B cell (primary cell): Measurements from ENCODE around the gene CHPT1. TPM values are rescaled to one million over a fixed set of nuclear protein-coding genes. Genes with fewer than 3 reads are reported as not detected.

ENCODE experiments used
- ATAC-seq: fragments of 200-7000 bp; cut with Tn5 transposase; one replicate; pipeline ENCODE4 v1.10.0; 2021; ENCODE audit warnings: low read depth, mild to moderate bottlenecking, moderate number of reproducible peaks, moderate library complexity
- CTCF ChIA-PET: fragments of 350-600 bp; sonication (Branson Sonifier 250); formaldehyde crosslinking; loops from one replicate; lab custom pipeline; 2021; ENCODE audit warnings: antibody characterized with exemption, inconsistent platforms; lab: Charles Lee
- POLR2A ChIA-PET: fragments of 350-600 bp; sonication (Branson Sonifier 250); formaldehyde crosslinking; loops from one replicate; lab custom pipeline; 2021; ENCODE audit warnings: antibody characterized with exemption; lab: Charles Lee
- DNase-seq: peaks from one replicate; pipeline ENCODE4 v3.0.0; 2013
- H2AFZ ChIP-seq: 2 replicates; pipeline ENCODE4 v1.6.1; 2012; ENCODE audit warnings: mild to moderate bottlenecking, low read depth, low read length; ENCODE audit not compliant: insufficient read depth, poor library complexity, severe bottlenecking
- H3K27ac ChIP-seq, 2 donors: 1 replicate in 1 of 2; 2 replicates in 1 of 2; pipeline ENCODE4 v1.5.1; 2012 to 2013; ENCODE audit warnings: low read length in 2 of 2, mild to moderate bottlenecking in 2 of 2, moderate library complexity in 1 of 2
- H3K27me3 ChIP-seq, 4 experiments: fragments of 200-600 bp in 1 of 4; sonication (generic) in 1 of 4; replicated peaks in 1 of 4; 1 replicate in 2 of 4; 2 replicates in 2 of 4; pipeline versions ENCODE4 v1.6.1 to v1.7.0; 2013 to 2016; ENCODE audit warnings: low read length in 3 of 4, mild to moderate bottlenecking in 2 of 4, mixed read lengths in 1 of 4, moderate library complexity in 1 of 4; ENCODE audit not compliant: insufficient read depth in 4 of 4, control insufficient read depth in 3 of 4; ENCODE audit errors: control extremely low read depth in 1 of 4
- H3K36me3 ChIP-seq, 2 experiments: replicated peaks in 1 of 2; 1 replicate in 1 of 2; 2 replicates in 1 of 2; pipeline versions ENCODE4 v1.6.1 to v1.7.1; 2013; ENCODE audit warnings: low read length in 1 of 2; ENCODE audit not compliant: insufficient read depth in 2 of 2, control insufficient read depth in 1 of 2; ENCODE audit errors: control extremely low read depth in 1 of 2, extremely low read depth in 1 of 2
- H3K4me1 ChIP-seq, 2 donors: fragments of 200-600 bp in 1 of 2; sonication (generic) in 1 of 2; 1 replicate in 1 of 2; 2 replicates in 1 of 2; pipeline versions ENCODE4 v1.5.1 to v1.6.1; 2013 to 2017; ENCODE audit warnings: low read length in 2 of 2; ENCODE audit not compliant: control insufficient read depth in 2 of 2, insufficient read depth in 2 of 2
- H3K4me2 ChIP-seq: replicated peaks from 2 replicates; pipeline ENCODE3; 2012; ENCODE audit warnings: mild to moderate bottlenecking, low read depth, low read length; ENCODE audit not compliant: poor library complexity, severe bottlenecking
- H3K4me3 ChIP-seq, 5 experiments: fragments of 200-600 bp in 1 of 5; sonication (generic) in 1 of 5; 1 replicate in 3 of 5; 2 replicates in 2 of 5; pipeline versions ENCODE4 v1.5.1 to v1.7.0; 2011 to 2016; ENCODE audit warnings: low read length in 4 of 5, mild to moderate bottlenecking in 4 of 5, low read depth in 2 of 5, control low read depth in 1 of 5, moderate library complexity in 1 of 5; ENCODE audit not compliant: insufficient read depth in 1 of 5; ENCODE audit errors: control extremely low read depth in 1 of 5, extremely low read depth in 1 of 5
- H3K79me2 ChIP-seq: fragments of 200-600 bp; sonication (generic); one replicate; pipeline ENCODE4 v1.6.0; 2016; ENCODE audit warnings: low read length; ENCODE audit not compliant: control insufficient read depth, insufficient read depth
- H3K9ac ChIP-seq: fragments of 200-600 bp; sonication (generic); 2 replicates; pipeline ENCODE4 v1.6.1; 2017; ENCODE audit warnings: mild to moderate bottlenecking, low read length, moderate library complexity
- H3K9me3 ChIP-seq, 3 donors: one replicate each; pipeline versions ENCODE4 v1.6.1 to v1.7.1; 2013; ENCODE audit warnings: low read length in 2 of 3; ENCODE audit not compliant: control insufficient read depth in 2 of 3, insufficient read depth in 1 of 3; ENCODE audit errors: control extremely low read depth in 1 of 3
- H4K20me1 ChIP-seq: 2 replicates; pipeline ENCODE4 v1.6.0; 2012; ENCODE audit warnings: mild to moderate bottlenecking, low read length; ENCODE audit not compliant: insufficient read depth, control insufficient read depth, poor library complexity, severe bottlenecking
- H3K27ac Mint-ChIP-seq: one replicate; pipeline ENCODE4 v1.8.0; 2021; ENCODE audit warnings: mixed read lengths
- H3K27me3 Mint-ChIP-seq: one replicate; pipeline ENCODE4 v1.8.0; 2021; ENCODE audit warnings: mixed read lengths
- H3K4me1 Mint-ChIP-seq: one replicate; pipeline ENCODE4 v1.8.0; 2021; ENCODE audit warnings: mixed read lengths
- H3K4me3 Mint-ChIP-seq: one replicate; pipeline ENCODE4 v1.8.0; 2021; ENCODE audit warnings: mixed read lengths
- H3K9me3 Mint-ChIP-seq: one replicate; pipeline ENCODE4 v1.8.0; 2022; ENCODE audit warnings: mixed read lengths; ENCODE audit not compliant: insufficient read depth
- EZH2 ChIP-seq: IDR thresholded peaks from 2 replicates; pipeline ENCODE4 v1.6.1; 2012; ENCODE audit warnings: borderline replicate concordance, low read depth, mild to moderate bottlenecking, moderate library complexity, low read length; ENCODE audit not compliant: insufficient read depth, poor library complexity, severe bottlenecking
- WGBS: methylation state at CpG from one replicate; pipeline ENCODE4 v1.1.5; 2013; ENCODE audit warnings: missing lambda C conversion rate; ENCODE audit not compliant: insufficient coverage; 5-methylcytosine and 5-hydroxymethylcytosine counted together
- intact Hi-C: fragments of 100-400 bp; cut with micrococcal nuclease; formaldehyde crosslinking; loops from one replicate; pipeline ENCODE4 v1.10.0; 2022
- polyA plus RNA-seq: library from polyadenylated mRNA; depleted of rRNA; stranded (reverse); fragments of >200 nt; gene quantifications from 2 replicates; pipeline ENCODE4 v1.2.3, GENCODE V29; 2012
- total RNA-seq, 2 donors: library from RNA; stranded (reverse); fragments of 120-200 nt in 1 of 2; gene quantifications; 1 replicate in 1 of 2; 2 replicates in 1 of 2; pipeline versions ENCODE4 v1.2.3 to v1.2.4, GENCODE V29; 2013 to 2022
- TF ChIP-seq, protein P1 (sequence below): fragments of 200-600 bp; IDR thresholded peaks from one replicate; pipeline ENCODE4 v1.8.0; 2022; ENCODE audit warnings: antibody characterized with exemption, mild to moderate bottlenecking

CHPT1 gene
- total and polyA plus RNA-seq, 2 donors (not counting 1 experiment from before 2014, with no cell fraction given) = 46.9 to 215 TPM

GRCh38 chr12:101768781-101769180, 71.3 kb downstream of the CHPT1 start:
- POLR2A ChIA-PET = no interaction called here
- Histone ChIP-seq H3K27me3 (no peaks in the 10 kb centered on the region), H3K4me1 (no peaks in the 10 kb centered on the region), H3K27ac (no peak overlapping the region), H3K9ac (no peak overlapping the region), H3K4me2 (no peak overlapping the region), H3K4me3 (no peak overlapping the region), H3K9me3 (no peaks in the 10 kb centered on the region), H3K36me3 (peaks cover 4 to 21% of the 10 kb centered on the region in 2 experiments), H3K79me2 (no peaks in the 10 kb centered on the region), H2AFZ (no peak overlapping the region), H4K20me1 (no peaks in the 10 kb centered on the region)
- DNase-seq = no peak
- Mint-ChIP-seq H3K4me3 (no peak overlapping the region), H3K27me3 (no peaks in the 10 kb centered on the region), H3K9me3 (no peaks in the 10 kb centered on the region), H3K4me1 (peaks cover 1% of the 10 kb centered on the region), H3K27ac (no peak overlapping the region)
- ATAC-seq = no peak
- CTCF ChIA-PET = interaction anchor here (2.0 to 2.2 kb wide), 3 partner anchors 9 to 71 kb away, joined by 6 to 10 read pairs (median 7); no protein-coding TSS in a partner anchor
- intact Hi-C loops = no loop called here
- no CpG with 5 or more reads among the region's 2 CpGs for WGBS
- TF ChIP-seq, protein P1, sequence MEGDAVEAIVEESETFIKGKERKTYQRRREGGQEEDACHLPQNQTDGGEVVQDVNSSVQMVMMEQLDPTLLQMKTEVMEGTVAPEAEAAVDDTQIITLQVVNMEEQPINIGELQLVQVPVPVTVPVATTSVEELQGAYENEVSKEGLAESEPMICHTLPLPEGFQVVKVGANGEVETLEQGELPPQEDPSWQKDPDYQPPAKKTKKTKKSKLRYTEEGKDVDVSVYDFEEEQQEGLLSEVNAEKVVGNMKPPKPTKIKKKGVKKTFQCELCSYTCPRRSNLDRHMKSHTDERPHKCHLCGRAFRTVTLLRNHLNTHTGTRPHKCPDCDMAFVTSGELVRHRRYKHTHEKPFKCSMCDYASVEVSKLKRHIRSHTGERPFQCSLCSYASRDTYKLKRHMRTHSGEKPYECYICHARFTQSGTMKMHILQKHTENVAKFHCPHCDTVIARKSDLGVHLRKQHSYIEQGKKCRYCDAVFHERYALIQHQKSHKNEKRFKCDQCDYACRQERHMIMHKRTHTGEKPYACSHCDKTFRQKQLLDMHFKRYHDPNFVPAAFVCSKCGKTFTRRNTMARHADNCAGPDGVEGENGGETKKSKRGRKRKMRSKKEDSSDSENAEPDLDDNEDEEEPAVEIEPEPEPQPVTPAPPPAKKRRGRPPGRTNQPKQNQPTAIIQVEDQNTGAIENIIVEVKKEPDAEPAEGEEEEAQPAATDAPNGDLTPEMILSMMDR = no peak
- TF ChIP-seq EZH2 = no peak

- no peak overlapping the region for H3K27ac Mint-ChIP-seq
- Histone ChIP-seq H3K9me3 (no peaks in the 10 kb centered on the region), H4K20me1 (no peaks in the 10 kb centered on the region), H3K4me1 (no peaks in the 10 kb centered on the region), H3K27ac (no peak overlapping the region), H3K4me2 (no peak overlapping the region), H3K79me2 (no peaks in the 10 kb centered on the region), H2AFZ (no peak overlapping the region), H3K4me3 (no peak overlapping the region), H3K36me3 (peaks cover 4 to 19% of the 10 kb centered on the region in 2 experiments), H3K27me3 (no peaks in the 10 kb centered on the region), H3K9ac (no peak overlapping the region)
- no peaks in the 10 kb centered on the region for H3K27me3 Mint-ChIP-seq
- 100% methylated on average over 2 of the region's 5 CpGs for WGBS
- ChIA-PET CTCF (interaction anchor here (1.0 to 5.3 kb wide), 5 partner anchors 10 to 358 kb away, joined by 3 to 61 read pairs (median 7); partner anchors contain the start of gene GNPTAB), POLR2A (no interaction called here)
- ATAC-seq (no peak), DNase-seq (no peak)
- no peak overlapping the region for H3K4me3 Mint-ChIP-seq
- no peaks in the 10 kb centered on the region for H3K9me3 Mint-ChIP-seq
- TF ChIP-seq EZH2 = no peak
- TF ChIP-seq, protein P1 = no peak
- intact Hi-C loops = loop anchor here (5.0 kb wide), 2 partner anchors 147 to 352 kb away; partner anchors contain the start of genes NUP37 and PARPBP
- peaks cover 1% of the 10 kb centered on the region for H3K4me1 Mint-ChIP-seq
These were observed 72.4 kb downstream of the CHPT1 start for GRCh38 chr12:101769865-101770264.
